ENCODE results near the gene TMEM108. TPM values are rescaled to one million over a fixed set of nuclear protein-coding genes. Genes with fewer than 3 reads are reported as not detected.

TMEM108 gene
- total RNA-seq, 2 donors from 2014 or later, result not detected

DNA sequence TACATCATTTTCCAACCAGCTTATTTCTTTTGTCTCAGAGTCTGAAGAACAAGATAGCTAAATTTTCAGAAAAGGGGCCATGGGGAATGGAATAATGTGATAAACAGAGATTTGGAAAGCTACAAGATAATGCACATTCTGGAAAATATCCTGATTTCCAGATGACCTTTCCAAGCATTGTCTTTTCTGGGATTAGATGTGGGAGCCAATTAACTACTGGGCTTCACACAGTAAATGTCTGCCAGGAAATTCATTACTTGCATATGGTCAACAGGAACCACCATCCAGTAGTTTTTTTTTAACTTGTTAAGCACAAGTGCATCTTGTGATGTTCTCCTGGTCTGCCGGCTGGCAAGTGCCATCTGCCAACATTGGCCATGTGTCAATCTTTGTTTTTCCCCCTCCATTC, 230.5 kb downstream of the TMEM108 start:
- no peaks in the 10 kb centered on the region for H3K9me3 Mint-ChIP-seq
- DNase-seq (ENCODE audit: low spot score in 2 of 2) (no peak), ATAC-seq (no peak)
- H3K27ac Mint-ChIP-seq, result no peak overlapping the region
- H3K36me3 Mint-ChIP-seq, result no peaks in the 10 kb centered on the region

DNA sequence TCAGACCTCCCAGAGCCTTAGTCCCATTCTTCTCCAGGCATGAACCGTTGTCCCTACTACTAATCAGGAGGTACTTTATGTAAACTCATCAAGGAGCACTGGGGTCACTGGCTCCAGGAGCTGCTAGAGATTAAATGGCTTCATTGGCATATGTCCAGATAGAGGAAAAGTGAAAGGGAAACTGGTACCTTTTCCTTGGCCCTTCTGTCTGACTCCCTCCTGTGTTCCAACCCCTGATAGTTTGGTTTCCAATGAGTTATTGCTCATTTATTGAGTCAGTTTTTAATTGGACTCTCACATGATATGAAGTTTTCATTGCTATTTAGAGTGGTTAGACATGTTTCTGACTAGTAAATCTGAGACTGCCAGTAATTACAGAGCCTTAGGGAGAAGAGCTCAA, 231.2 kb downstream of the TMEM108 start:
- DNase-seq (ENCODE audit: low spot score in 2 of 2) (no peak), ATAC-seq (peak in 1 of 2 donors; percentile 30)
- H3K27ac Mint-ChIP-seq, result no peak overlapping the region
- no peaks in the 10 kb centered on the region for H3K9me3 Mint-ChIP-seq
- H3K36me3 Mint-ChIP-seq, result no peaks in the 10 kb centered on the region

DNA sequence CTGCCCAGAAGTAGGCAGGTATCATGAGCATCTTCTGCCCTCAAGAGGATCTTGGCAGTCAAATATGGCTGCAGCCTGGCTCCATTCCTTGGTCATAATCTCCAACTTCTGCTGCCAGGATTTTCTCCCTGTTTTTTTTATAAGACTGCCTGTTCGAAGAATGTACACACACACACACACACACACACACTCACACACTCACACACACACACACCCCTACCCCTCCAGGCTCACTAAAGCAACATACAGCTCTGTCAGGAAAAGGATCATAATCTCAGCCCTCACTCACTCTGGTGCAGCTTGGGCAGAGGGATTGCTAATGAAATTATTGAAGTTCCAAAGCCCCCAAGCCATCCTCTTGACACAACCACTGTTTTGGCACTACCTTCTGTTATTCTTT, 232.4 kb downstream of the TMEM108 start:
- Mint-ChIP-seq H3K27ac (no peak overlapping the region), H3K9me3 (no peaks in the 10 kb centered on the region), H3K36me3 (no peaks in the 10 kb centered on the region)
- no peak for ATAC-seq
- DNase-seq (ENCODE audit: low spot score in 2 of 2), result no peak

DNA sequence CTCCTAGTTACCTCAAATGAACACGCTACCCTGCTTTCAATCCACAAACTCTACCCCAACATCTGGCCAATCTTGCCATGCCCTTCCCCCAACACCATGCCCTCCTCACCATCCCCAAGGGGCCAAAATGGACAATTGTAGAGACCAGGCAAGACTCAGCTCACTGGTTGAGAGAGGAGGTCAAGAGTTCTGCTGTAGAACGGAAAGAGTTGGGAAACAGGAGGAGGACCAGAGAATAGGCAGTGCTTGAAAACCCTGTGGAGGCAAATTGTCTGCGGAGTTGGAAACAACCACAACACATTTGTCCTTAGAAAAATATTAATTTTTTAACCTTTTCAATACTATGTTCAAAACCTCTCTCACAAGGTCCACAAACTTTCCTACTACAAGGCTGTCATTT, 232.9 kb downstream of the TMEM108 start:
- no peak for ATAC-seq
- Mint-ChIP-seq H3K27ac (no peak overlapping the region), H3K36me3 (no peaks in the 10 kb centered on the region), H3K9me3 (no peaks in the 10 kb centered on the region)
- DNase-seq (ENCODE audit: low spot score in 2 of 2), result no peak

DNA sequence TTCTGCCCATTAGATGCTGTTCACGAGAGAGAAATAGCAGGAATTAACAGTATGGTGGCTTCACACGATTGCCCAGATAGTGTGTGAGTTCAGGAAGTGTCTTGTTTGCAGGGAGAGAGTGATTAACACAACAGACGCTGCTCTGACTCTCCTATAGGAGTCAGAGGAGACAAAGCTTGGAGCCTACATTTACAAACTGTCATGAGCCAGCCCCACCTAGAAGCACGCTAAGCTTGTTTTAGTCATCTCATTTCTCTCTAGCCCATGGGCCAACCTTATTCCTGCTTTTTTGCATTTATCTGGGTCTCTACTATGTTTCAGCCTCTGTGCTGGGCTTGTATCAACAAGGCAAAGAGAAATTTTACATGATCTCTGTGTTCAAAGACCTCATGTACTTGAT, 233.3 kb downstream of the TMEM108 start:
- H3K36me3 Mint-ChIP-seq, result no peaks in the 10 kb centered on the region
- no peaks in the 10 kb centered on the region for H3K9me3 Mint-ChIP-seq
- no peak for DNase-seq (ENCODE audit: low spot score in 2 of 2)
- no peak for ATAC-seq
- H3K27ac Mint-ChIP-seq, result no peak overlapping the region

DNA sequence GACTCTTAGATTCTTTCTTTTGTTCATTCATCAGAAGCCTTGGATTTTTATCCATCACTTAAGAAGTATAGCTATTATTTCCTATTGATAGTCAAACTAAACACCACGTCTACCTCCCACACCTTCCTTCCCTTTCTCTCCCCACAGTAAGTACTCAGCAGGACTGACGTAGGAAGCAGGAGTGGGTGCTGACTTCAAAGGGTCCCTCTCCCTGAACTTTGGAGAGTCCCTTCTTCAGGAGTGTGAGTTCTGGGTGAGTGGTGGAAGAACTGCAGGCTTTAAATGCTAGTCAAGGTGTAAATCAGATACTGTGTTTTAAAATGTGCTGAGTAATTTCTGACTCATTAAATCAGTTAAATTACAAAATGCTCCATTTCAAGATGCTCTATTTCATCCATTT, 235.2 kb downstream of the TMEM108 start:
- ATAC-seq, result peak in 1 of 2 donors; percentile 77
- H3K9me3 Mint-ChIP-seq, result no peaks in the 10 kb centered on the region
- no peak for DNase-seq (ENCODE audit: low spot score in 2 of 2)
- H3K36me3 Mint-ChIP-seq, result no peaks in the 10 kb centered on the region
- H3K27ac Mint-ChIP-seq, result no peak overlapping the region

DNA sequence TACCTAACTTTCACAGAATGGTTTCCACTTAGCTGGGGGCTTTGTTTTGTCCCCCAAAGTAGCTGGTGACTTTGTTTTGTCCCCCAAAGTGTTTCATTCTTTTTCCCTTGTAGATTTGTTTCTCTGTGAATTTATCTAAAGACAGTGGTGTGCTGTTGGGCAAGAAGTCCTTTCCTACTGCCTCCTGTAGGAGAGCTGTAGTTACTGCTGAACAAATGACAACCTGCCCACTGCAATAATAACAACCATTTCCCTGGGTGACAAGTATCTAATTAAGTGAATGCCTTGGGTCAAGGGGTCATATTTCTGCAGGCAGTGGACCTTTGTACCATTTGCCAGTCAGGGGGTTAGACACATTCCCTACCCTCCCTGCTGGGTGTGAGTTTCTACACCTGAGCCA, 236.3 kb downstream of the TMEM108 start:
- Mint-ChIP-seq H3K36me3 (no peaks in the 10 kb centered on the region), H3K9me3 (no peaks in the 10 kb centered on the region), H3K27ac (no peak overlapping the region)
- ATAC-seq (no peak), DNase-seq (ENCODE audit: low spot score in 2 of 2) (no peak)

DNA sequence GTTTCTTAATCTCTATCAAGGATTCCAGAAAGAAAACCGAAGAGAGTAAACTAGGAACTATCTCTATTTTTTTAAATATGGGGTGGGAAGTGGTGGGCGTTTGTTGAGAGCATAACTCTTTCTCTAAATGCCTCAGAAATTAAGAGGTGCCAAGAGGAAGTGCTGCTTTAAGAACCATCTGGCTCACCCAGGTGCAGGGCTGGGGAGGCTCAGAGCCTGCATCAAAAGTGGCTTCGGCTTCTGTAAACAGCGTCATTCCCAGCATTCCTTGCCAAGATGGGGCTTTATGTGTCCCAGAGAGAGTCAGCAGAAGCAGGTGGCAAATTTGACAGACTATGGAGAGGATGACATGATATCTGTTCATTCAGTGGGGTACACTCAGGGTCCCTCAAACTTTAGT, 238.4 kb downstream of the TMEM108 start:
- Mint-ChIP-seq H3K27ac (no peak overlapping the region), H3K9me3 (no peaks in the 10 kb centered on the region), H3K36me3 (no peaks in the 10 kb centered on the region)
- peak in 1 of 2 donors; percentile 44 for ATAC-seq
- no peak for DNase-seq (ENCODE audit: low spot score in 2 of 2)

DNA sequence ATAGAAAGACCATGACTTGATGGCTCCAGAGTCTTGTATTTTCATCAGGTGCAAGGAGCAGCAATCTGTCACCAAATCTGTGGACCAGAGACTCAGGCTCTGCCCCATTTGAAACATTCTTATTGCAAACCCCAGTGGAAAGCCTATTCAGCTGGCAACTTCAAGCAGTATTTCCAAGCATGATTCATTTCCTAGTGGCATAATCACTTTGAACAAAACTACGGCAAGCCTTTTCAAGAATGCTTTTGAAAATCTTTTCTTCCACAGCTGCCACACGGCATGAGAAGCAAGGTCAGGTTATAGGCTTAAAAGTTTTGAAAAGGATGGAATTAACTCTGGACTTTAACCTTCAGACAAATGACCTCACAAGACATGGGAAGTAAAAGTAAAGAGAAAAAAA, 239.6 kb downstream of the TMEM108 start:
- no peak for DNase-seq (ENCODE audit: low spot score in 2 of 2)
- H3K36me3 Mint-ChIP-seq, result no peaks in the 10 kb centered on the region

DNA sequence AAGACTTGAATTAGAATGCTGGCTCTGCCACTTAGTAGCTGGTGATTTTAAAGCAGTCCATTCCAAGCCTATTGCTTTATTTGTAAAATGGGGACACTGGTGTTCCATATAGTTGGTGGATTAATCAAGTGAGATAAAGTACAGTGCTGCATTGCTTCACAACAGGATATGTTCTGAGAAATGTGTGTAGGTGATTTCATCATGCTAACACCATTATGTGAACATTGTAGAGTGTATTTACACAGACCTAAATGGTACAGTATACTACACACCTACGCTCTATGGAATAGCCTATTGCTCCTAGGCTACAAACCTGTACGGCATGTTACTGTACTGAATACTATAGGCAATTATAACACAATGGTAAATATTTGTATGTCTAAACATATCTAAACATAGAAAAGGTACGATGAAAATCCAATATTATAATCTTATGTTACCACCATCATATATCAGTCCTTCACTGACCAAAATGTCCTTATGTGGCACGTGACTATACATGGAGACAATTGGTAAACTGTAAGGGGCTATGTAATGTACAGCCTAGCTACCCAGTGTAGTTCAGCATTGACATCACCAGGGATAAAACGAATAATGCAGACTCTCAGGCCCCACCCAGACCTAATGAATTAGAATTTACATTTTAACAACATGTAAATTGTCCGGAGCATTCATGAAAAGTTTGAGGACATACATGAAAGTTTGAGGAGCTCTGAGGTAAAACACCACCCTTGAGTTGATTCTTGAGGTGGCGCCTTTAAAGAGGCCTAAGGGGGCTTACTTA, 240.3 kb downstream of the TMEM108 start:
- Mint-ChIP-seq H3K27ac (no peak overlapping the region), H3K9me3 (no peaks in the 10 kb centered on the region), H3K36me3 (no peaks in the 10 kb centered on the region)
- DNase-seq (ENCODE audit: low spot score in 2 of 2), result no peak
- no peak for ATAC-seq

More for the DNA sequence above, 239.6 kb downstream of the TMEM108 start:
- Mint-ChIP-seq H3K9me3 (no peaks in the 10 kb centered on the region), H3K27ac (no peak overlapping the region)
- no peak for ATAC-seq

DNA sequence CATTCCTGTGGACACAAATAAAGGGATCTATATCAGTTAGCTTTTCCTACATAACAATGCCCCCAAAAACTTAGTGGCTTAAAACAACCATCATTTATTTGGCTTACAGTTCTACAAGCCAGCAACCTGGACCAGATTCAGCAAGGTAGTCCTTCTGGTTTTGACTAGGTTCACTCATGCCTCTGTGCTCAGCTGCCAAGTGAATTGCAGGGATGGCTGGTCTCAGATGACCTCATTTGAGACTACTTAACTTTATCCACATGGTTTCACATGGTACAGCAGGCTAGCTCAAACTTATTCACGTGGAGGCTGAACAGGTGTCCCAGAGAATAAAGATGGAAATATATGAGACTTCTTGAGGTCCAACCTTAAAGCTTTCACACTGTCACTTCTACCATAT, 242.4 kb downstream of the TMEM108 start:
- DNase-seq (ENCODE audit: low spot score in 2 of 2), result no peak
- H3K27ac Mint-ChIP-seq, result no peak overlapping the region
- H3K36me3 Mint-ChIP-seq, result no peaks in the 10 kb centered on the region
- H3K9me3 Mint-ChIP-seq, result no peaks in the 10 kb centered on the region
- no peak for ATAC-seq

DNA sequence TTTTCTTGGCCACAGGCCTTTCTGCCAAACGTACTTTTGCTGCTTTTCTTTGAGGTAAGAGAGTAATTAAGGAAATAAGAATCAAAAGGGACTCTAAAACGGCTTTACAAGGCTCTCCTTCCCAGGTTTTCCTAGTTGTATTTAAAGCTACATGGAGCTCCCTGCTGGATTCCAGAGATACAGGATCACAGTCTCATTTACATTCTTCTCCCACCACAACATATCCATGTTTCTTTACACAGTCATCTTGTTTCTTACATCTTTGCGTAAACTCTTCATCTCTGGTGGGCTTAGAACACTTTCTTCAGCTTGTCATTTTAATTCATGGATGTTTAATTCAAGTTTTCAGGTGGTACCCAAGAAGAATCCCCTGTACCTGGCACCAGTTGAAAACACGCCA, 244.0 kb downstream of the TMEM108 start:
- Mint-ChIP-seq H3K36me3 (no peaks in the 10 kb centered on the region), H3K27ac (no peak overlapping the region), H3K9me3 (no peaks in the 10 kb centered on the region)
- no peak for ATAC-seq
- no peak for DNase-seq (ENCODE audit: low spot score in 2 of 2)

DNA sequence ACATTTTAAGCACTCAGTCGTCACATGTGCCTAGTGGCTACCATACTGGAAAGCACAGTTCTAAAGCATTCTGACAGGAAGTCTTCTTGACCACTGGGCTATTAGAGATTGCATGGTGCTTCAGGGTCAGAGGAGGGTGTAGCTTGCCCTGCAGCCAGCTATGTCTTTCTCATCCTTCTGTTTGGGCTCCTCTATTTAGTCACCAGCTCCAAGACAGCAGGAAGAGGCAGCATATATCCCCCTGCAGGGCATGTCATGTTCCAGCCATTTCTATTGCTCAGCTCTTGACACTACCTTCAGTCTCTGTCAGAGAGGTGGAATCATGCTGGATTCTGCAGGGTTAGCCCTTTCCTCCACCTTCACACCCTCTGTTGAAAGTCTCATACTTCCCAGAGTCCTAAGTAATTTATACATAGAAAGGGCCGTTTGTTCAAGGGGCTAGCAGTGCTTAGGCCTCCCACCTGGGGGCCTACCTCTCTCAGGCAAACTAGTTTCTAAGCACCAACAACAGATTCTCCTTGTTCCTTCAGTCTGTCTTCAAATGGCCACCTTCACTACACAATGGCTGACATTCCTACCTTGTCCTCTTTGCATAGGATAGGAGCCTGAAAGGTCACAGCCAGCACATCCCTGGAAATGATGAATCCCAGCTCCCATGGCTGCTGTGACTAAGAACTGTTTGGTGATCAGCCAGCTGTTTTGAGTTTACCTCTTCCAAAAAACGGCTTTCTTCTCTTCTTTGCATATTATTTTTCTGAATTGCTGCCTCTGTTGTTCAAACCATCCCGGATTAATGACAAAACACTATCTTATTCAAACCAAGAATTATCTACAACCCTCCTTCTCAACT, 246.0 kb downstream of the TMEM108 start:
- no peaks in the 10 kb centered on the region for H3K36me3 Mint-ChIP-seq
- DNase-seq (ENCODE audit: low spot score in 2 of 2) (no peak), ATAC-seq (no peak)
- H3K9me3 Mint-ChIP-seq, result no peaks in the 10 kb centered on the region
- H3K27ac Mint-ChIP-seq, result no peak overlapping the region

DNA sequence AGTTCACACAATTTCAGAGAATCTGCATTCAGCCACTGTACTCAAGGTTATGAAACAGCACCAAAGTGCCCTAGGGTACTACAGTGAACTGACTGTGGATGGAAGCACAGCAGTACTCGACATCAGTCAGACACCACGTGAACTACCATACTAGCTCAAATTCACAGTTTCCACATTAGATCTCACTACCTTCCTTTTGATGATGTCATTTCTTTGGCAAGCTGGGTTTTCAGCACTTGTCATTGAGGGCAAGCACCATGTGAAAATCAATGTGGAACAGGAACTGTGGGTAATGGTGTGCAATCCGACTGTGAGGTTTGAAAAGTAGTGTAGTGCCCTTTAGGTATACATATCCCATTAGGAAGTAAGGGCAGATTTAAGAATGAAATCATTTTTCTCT, 251.1 kb downstream of the TMEM108 start:
- peak in 1 of 2 donors; percentile 18 for ATAC-seq
- Mint-ChIP-seq H3K36me3 (no peaks in the 10 kb centered on the region), H3K9me3 (no peaks in the 10 kb centered on the region), H3K27ac (no peak overlapping the region)
- DNase-seq (ENCODE audit: low spot score in 2 of 2), result no peak

DNA sequence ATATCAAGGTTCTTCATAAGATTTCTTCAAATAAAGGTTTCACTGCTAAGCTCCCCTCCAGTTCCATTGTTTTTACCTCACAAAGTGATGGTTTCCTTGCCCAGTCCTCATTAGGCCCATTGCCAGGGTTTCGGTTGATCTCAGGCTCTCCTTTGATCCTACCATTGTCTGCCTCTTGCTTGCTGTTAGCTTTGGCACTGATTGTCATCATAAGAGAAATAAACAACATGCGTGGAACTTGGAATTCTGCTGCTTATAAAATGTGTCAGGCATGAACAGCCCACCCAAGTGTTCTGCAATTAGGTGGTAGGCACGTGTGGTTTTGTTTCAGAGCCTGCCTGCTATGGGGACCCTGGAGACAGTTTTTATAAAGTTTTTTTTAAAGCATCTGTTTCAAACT, 254.1 kb downstream of the TMEM108 start:
- no peak overlapping the region for H3K27ac Mint-ChIP-seq
- no peaks in the 10 kb centered on the region for H3K9me3 Mint-ChIP-seq
- H3K36me3 Mint-ChIP-seq, result no peaks in the 10 kb centered on the region
- DNase-seq (ENCODE audit: low spot score in 2 of 2), result no peak
- ATAC-seq, result no peak

DNA sequence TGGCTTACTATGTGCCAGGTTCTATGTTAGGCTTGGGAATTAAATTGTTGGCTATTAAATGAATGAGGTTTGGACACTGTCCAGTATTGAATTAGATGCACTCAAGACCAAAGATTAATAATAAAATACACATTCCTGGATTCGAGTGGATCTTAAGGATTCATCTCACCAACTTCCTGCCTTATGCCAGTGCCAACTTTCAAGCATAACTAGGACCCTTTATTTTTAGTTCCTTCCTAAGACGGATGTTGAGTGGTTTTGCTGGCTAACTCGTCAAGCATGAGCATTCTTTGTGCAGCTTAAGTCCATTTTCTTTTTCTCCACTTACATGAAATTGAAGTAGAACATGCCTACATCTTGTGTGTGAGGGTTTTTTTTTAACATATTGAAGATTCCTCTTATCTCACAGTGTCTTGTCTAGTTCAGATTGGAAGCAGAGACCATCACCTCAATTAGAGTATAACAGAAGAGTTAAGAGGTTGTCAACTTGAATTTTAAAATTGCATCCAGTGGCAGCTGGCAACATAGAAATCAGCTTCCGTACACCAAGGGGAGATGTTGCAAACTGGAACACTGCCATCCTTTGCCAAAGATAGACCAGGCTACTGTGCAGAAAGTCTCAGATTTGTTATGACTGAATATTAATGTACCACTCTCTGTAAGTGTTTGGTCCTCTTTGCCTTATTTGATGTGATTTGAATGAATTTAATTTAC, 255.4 kb downstream of the TMEM108 start:
- no peaks in the 10 kb centered on the region for H3K9me3 Mint-ChIP-seq
- ATAC-seq (no peak), DNase-seq (ENCODE audit: low spot score in 2 of 2) (no peak)
- H3K27ac Mint-ChIP-seq, result no peak overlapping the region
- no peaks in the 10 kb centered on the region for H3K36me3 Mint-ChIP-seq

DNA sequence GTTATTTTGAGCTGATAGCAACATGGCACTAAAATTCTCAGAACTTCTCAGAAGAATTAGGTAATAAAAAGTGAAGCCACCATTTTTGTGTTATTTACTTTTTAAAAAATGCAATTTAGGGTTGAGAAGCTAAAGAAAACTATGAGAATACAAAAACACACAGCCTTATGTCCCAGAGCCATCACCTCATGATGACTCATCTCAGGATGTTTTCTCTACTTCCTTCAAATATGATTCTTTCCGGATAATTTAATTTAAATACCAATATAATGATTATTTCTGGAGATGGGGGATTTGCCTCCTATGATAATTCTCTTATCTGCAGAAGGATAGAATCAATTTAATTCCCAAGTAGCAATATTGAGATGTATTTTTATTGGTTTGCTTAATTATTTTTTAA, 256.1 kb downstream of the TMEM108 start:
- DNase-seq (ENCODE audit: low spot score in 2 of 2) (no peak), ATAC-seq (no peak)
- Mint-ChIP-seq H3K36me3 (no peaks in the 10 kb centered on the region), H3K9me3 (no peaks in the 10 kb centered on the region), H3K27ac (no peak overlapping the region)

Data from activated naive CD4-positive, alpha-beta T cell treated with anti-CD3 and anti-CD28 coated beads, Interleukin-2, amount 50 U/mL, for 72 hours (primary cell).